NCI-H1105 (cell line): ENCODE results near the gene PINK1.

Experiments
- DNase-seq: peaks from one replicate; lab custom pipeline; 2025; lab: John Stamatoyannopoulos, UW

The PINK1 gene

DNA sequence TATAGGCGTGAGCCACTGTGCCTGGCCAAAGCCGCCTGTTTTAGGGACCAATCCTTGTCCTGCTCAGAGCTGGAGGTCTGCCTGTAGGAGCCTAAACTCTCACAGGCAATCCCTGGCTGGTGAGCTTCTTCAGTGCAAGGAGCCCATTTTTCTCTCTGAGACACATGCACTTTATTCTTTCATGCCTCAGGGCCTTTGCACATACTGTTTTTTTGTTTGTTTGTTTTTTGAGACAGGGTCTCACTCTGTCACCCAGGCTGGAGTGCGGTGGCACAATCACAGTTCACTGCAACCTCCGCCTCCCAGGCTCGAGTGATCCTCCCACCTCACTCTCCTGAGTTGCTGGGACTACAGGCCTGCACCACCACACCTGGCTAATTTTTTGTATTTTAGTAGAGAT lies 21.6 kb upstream of the PINK1 start:
- no peak for DNase-seq

- no peak for DNase-seq
Observed at GRCh38 chr1:20612221-20612746, 21.0 kb upstream of the PINK1 start.

GRCh38 chr1:20614131-20614579 lies 19.1 kb upstream of the PINK1 start:
- no peak for DNase-seq

- no peak for DNase-seq
Observed at GRCh38 chr1:20615946-20616846, 17.1 kb upstream of the PINK1 start.

DNA sequence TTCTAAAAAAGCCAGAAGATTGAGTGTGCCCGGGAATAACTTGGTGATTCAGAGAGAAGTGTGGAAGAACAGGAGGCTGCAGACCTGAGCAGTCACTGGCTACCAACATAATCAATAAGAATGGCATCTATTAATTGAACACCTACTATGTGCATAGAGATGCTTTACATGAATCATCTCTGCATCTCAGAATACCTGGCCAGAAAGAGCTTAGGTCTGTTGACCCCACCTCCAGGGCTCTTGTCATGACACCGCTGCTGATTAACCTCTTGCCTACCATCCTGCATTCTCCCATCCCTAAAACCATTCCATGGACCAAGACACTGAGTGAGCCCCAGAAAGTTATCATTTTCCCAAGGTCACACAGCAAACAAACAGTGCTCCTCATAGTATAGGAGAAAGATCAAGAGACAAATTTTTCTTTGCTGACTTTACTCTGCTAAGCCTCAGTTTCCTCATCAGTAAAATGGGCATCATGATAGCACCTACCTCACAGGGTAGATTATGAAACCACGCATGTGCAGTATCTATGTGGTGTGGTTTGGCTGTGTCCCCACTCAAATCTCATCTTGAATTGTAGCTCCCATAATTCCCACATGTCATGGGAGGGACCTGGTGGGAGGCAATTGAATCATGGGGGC lies 16.3 kb upstream of the PINK1 start:
- DNase-seq: no peak

- DNase-seq: no peak
Observed at GRCh38 chr1:20618550-20618949, 14.7 kb upstream of the PINK1 start.

DNA sequence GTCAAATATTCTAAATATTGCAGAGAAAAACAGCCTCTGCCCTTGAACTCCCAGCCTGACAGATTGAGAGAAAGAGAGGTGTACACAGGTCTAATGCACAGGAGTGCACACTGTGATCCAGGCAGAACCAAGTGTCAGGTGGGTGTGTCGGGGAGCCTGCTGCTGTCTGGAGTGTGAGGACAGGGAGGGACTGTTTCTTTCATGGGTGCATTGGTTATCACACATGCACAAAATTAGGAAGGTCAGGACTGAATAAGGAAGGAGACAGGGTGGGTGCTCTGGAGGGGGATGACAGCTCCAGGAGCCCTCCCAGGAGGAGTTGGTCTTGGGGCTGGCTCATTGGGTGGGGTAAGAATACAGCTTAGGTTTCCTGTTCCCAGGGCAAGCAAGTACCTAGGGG lies 13.3 kb upstream of the PINK1 start:
- DNase-seq: no peak

- DNase-seq: no peak
Observed at GRCh38 chr1:20621012-20621411, 12.2 kb upstream of the PINK1 start.

GRCh38 chr1:20624709-20625108 lies 8.5 kb upstream of the PINK1 start:
- DNase-seq: no peak

- no peak for DNase-seq
Observed at GRCh38 chr1:20625176-20626097, 7.8 kb upstream of the PINK1 start.

GRCh38 chr1:20626098-20626427 lies 7.2 kb upstream of the PINK1 start:
- no peak for DNase-seq

DNA sequence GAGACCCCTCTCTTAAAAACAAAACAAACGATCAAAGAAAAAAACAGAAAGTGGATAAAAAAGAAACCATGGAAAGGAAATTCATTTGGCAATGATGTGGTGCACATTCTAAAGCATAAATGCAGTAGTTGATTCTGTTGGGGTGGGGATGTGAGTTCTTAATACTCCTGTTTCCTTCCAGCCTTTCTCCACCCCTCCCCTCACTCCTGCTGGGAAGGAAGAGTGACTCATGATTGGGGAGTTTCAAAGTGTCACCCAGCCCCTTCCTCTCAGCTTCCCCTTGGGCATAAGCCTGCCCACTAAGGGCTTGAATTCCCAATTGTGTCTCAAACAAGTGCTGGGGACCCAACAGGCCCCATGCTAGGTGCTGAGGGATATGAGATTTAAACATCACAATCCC lies 6.7 kb upstream of the PINK1 start:
- no peak for DNase-seq

- DNase-seq: no peak
Observed at GRCh38 chr1:20630729-20631128, 2.5 kb upstream of the PINK1 start.

DNA sequence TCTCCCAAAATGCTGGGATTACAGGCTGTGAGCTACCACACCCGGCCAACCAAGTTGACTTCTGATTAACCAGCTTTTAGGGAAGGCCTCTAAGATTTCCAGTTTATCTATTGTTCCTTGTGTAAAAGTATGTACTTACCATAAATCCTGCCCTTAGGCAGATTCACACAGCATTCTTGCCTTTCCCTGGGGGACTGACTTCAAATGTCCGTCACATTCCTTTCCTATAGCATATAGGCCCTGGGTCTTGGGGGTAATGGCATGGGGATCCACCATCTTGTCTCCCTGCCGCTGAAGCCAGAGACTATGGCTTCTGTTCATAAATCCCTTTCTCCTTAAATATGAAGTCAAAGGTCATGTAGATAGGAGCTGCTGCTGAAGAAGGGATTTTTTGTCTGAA lies 872 bp upstream of the PINK1 start:
- no peak for DNase-seq

DNA sequence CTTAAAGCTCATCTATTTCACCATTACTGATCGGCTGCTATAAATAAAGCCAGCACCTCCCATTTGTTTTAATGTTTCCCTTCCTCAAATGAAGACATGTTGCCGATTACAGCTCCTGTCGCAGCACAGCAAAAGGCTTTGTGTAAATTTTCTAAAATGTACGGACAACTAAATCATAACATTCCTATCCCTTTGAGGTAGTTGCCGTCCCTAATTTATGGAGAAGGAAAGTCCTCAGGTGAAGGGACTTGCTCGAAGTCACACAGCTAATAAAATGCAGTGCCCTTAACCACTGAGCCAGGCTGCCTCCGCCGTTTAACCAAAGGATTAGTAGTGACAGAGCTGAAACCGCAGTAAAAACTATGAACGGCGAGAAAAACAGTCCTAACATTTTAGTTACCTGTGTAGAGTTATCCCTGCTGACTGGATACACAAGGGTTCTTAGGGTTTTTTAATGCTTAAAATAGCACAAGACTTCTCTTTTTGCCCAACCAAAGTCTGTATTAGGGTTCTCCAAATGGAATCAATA lies 871 bp downstream of the PINK1 start:
- DNase-seq: no peak

- DNase-seq: peak; percentile 57
Observed at GRCh38 chr1:20634594-20635084, 1.4 kb downstream of the PINK1 start.

DNA sequence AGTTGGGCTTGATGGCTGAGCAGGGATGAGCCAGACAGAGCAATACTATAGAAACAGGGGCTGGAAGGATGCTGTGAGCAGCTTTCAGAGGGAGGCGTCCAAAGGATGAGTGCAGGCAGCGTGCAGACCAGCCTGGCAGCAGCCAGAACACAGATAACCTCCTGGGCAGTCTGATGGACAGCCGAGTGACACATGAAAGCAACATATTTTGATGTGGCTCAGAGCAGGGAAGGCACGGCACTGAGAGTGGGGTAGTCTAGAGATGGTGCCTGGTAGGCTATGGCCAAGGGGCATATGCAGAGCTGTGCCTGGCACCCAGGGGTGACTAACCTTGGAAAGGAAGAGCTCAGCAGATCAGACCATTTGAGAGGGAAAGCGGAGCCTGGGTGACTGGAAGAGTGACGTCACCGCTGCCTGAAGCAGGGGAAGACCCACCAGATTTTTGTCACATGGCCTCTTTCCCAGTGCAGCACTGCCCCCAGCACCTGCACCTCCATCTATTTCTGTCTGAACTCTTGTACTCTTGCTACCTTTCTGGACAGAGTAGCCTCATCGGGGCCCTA lies 3.6 kb downstream of the PINK1 start:
- no peak for DNase-seq

GRCh38 chr1:20640183-20640597 lies 6.9 kb downstream of the PINK1 start:
- peak; percentile 30 for DNase-seq

- DNase-seq: no peak
Observed at GRCh38 chr1:20641975-20642374, 8.7 kb downstream of the PINK1 start.

- DNase-seq: no peak
Observed at GRCh38 chr1:20643080-20643479, 9.8 kb downstream of the PINK1 start.

DNA sequence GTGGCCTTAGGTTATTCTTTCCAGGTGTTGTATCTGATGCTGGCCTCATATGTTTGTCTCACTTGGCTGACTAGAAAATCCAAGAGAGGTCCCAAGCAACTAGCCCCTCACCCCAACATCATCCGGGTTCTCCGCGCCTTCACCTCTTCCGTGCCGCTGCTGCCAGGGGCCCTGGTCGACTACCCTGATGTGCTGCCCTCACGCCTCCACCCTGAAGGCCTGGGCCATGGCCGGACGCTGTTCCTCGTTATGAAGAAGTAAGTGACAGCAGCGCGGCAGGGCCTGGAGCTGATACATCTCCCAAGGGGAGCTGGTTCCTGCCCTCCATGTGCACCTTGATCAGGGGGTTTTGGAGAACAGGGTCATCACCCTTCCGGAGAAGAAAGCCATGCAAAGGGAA lies 11.2 kb downstream of the PINK1 start:
- DNase-seq: no peak
